Activated naive CD4-positive, alpha-beta T cell treated with anti-CD3 and anti-CD28 coated beads, Interleukin-2, amount 10 ng/mL, durations not matched to agents 7 days and 5 days (primary cell): Measurements from ENCODE around the gene ACSL1.

Source experiments
- CTCF ChIA-PET: fragments of 350-600 bp; sonication (Branson Sonifier 250); formaldehyde crosslinking; loops from one replicate; lab custom pipeline; 2021; ENCODE audit warnings: antibody characterized with exemption; lab: Charles Lee
- DNase-seq: peaks from one replicate; pipeline ENCODE4 v3.0.0-alpha.2; 2020
- H3K27ac Mint-ChIP-seq: one replicate; pipeline ENCODE4 v1.8.0; 2021; ENCODE audit warnings: mild to moderate bottlenecking, moderate library complexity, mixed read lengths
- H3K27me3 Mint-ChIP-seq: one replicate; pipeline ENCODE4 v1.8.0; 2021; ENCODE audit warnings: mild to moderate bottlenecking, mixed read lengths
- H3K36me3 Mint-ChIP-seq: one replicate; pipeline ENCODE4 v1.8.0; 2021; ENCODE audit warnings: mixed read lengths
- H3K4me1 Mint-ChIP-seq: one replicate; pipeline ENCODE4 v1.8.0; 2021; ENCODE audit warnings: mixed read lengths
- H3K4me3 Mint-ChIP-seq: one replicate; pipeline ENCODE4 v1.8.0; 2021; ENCODE audit warnings: mild to moderate bottlenecking, moderate library complexity, mixed read lengths
- H3K9me3 Mint-ChIP-seq: one replicate; pipeline ENCODE4 v1.8.0; 2021; ENCODE audit warnings: mixed read lengths

Gene ACSL1, protein sequence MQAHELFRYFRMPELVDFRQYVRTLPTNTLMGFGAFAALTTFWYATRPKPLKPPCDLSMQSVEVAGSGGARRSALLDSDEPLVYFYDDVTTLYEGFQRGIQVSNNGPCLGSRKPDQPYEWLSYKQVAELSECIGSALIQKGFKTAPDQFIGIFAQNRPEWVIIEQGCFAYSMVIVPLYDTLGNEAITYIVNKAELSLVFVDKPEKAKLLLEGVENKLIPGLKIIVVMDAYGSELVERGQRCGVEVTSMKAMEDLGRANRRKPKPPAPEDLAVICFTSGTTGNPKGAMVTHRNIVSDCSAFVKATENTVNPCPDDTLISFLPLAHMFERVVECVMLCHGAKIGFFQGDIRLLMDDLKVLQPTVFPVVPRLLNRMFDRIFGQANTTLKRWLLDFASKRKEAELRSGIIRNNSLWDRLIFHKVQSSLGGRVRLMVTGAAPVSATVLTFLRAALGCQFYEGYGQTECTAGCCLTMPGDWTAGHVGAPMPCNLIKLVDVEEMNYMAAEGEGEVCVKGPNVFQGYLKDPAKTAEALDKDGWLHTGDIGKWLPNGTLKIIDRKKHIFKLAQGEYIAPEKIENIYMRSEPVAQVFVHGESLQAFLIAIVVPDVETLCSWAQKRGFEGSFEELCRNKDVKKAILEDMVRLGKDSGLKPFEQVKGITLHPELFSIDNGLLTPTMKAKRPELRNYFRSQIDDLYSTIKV

DNA sequence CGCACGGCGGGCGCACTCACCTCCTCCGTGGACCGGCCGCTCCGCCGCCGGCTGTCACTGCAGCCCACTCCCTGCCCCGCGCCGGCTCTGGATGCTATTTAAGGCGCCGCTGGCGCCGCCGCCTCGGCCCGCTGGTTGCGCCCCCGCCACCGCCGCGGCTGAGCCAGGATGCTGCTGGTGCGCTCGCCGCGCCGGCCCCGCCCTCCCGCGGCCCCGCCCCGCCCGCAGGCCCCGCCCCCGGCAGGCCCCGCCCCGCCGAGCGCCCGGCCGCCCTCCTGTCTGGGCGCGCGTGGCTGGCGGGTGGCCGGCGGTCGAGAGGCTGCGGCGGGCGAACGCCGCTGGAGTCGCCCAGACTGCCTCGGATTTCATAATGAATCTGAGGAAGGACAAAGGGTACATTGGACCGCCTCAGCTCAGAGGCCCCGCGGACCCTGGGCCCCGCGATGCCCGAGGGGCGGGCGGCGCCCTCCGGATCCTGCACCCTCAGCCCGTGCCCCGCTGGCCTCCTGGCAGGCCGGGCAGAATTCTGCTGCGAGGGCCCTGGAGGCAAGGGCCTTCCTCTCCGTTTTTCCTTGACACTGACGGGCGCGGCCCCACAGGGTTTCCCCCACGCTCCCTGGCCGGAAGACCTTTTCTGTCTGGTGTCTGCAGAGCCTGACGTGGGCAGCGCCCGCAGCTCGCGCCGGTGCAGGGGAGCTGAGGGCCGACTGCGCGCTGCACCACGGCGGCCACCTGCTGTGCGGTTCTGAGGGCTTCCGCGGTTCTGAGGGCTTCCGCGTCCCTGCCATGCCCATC is at the start of gene ACSL1:
Gene ACSL1 (minus strand): TSS at position 73 of the 795 bp plus-strand sequence. CDS start 22,454 bp downstream, outside the sequence.
- CTCF ChIA-PET: interaction anchor here (1.5 kb wide), 1 partner anchor 8 kb away, joined by 4 read pairs; no protein-coding TSS in a partner anchor
- peak within 1 kb of the TSS; percentile 87 for H3K4me3 Mint-ChIP-seq
- peaks cover 37% of the 10 kb centered on the region for H3K4me1 Mint-ChIP-seq
- no peaks in the 10 kb centered on the region for H3K9me3 Mint-ChIP-seq
- peak; percentile 84 for DNase-seq
- H3K27ac Mint-ChIP-seq: peak within 1 kb of the TSS; percentile 77
- peaks cover 34% of the 10 kb centered on the region for H3K27me3 Mint-ChIP-seq
- no peaks in the 10 kb centered on the region for H3K36me3 Mint-ChIP-seq

DNA sequence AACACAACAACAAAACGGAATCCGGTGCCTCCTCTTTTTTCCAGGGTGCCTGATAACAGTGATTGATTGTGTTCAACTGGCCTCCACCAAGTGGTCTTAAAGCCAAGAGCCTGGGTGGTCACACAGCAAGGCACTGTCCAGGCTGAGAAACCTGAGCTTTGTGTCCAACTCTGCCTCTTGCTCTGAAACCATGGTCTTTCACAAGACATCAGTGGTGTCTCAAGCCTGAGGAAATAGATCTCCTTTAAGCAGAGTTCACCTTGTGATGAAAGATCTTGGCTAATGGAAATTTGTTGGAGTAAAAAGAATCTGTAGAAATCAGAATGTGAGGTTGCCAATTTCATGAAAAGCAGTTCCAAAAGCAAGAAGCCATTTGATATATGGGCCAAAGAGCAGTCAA is 47.3 kb upstream of the ACSL1 start:
- Mint-ChIP-seq H3K27me3 (peaks cover 4% of the 10 kb centered on the region), H3K4me1 (no peaks in the 10 kb centered on the region), H3K9me3 (no peaks in the 10 kb centered on the region), H3K36me3 (no peaks in the 10 kb centered on the region), H3K27ac (no peak overlapping the region), H3K4me3 (no peak overlapping the region)
- DNase-seq: no peak
- CTCF ChIA-PET: no interaction called here

DNA sequence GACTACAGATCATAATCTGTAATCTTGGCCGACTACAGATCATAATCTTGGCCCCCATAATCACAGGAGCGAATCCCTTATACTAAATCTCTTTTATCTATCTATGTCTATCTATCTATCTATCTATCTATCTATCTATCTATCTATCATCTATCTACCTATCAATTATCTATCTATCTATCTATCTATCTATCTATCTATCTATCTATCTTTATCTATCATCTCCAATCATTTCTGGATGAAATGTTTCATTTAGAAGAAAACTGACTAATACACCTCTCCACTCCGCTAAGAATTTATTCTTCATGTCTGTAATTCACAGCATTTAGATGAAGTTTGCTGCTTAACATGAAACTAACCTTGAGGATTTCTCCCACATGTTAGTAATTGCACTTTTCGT is 45.0 kb upstream of the ACSL1 start:
- no peak for DNase-seq
- CTCF ChIA-PET: no interaction called here
- Mint-ChIP-seq H3K4me1 (no peaks in the 10 kb centered on the region), H3K4me3 (no peak overlapping the region), H3K27me3 (peaks cover 14% of the 10 kb centered on the region), H3K27ac (no peak overlapping the region), H3K9me3 (no peaks in the 10 kb centered on the region), H3K36me3 (no peaks in the 10 kb centered on the region)

DNA sequence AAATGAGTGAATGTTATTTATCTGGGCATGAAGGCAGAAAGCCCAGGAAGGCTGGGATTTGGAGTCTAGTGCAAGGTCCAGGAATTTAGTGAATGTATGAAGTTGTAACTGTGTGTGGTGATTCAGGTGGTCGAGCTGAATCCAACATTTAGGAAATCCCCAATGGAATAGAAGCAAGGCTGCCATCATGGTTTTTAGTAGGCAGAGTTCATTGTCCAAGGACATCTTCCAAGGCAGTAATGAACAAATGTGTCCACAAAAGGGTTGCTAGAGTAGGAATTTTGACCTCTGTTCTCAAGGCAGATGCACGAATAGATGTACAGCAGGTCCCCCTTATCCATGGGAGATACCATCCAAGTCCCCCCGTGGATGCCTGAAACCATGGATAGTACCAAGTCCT is 42.9 kb upstream of the ACSL1 start:
- no peaks in the 10 kb centered on the region for H3K4me1 Mint-ChIP-seq
- H3K27me3 Mint-ChIP-seq: peaks cover 14% of the 10 kb centered on the region
- H3K4me3 Mint-ChIP-seq: no peak overlapping the region
- no peak overlapping the region for H3K27ac Mint-ChIP-seq
- no peaks in the 10 kb centered on the region for H3K36me3 Mint-ChIP-seq
- no peak for DNase-seq
- CTCF ChIA-PET: no interaction called here
- H3K9me3 Mint-ChIP-seq: no peaks in the 10 kb centered on the region

GRCh38 chr4:184863916-184864315 is 38.1 kb upstream of the ACSL1 start:
- DNase-seq: no peak
- no peak overlapping the region for H3K4me3 Mint-ChIP-seq
- no peaks in the 10 kb centered on the region for H3K36me3 Mint-ChIP-seq
- no peak overlapping the region for H3K27ac Mint-ChIP-seq
- H3K4me1 Mint-ChIP-seq: peaks cover 21% of the 10 kb centered on the region
- CTCF ChIA-PET: no interaction called here
- peaks cover 35% of the 10 kb centered on the region for H3K27me3 Mint-ChIP-seq
- no peaks in the 10 kb centered on the region for H3K9me3 Mint-ChIP-seq

- Mint-ChIP-seq H3K36me3 (no peaks in the 10 kb centered on the region), H3K27ac (no peak overlapping the region), H3K4me1 (peaks cover 23% of the 10 kb centered on the region), H3K9me3 (no peaks in the 10 kb centered on the region), H3K27me3 (peaks cover 24% of the 10 kb centered on the region), H3K4me3 (no peak overlapping the region)
- DNase-seq: no peak
- CTCF ChIA-PET: no interaction called here
Observed at GRCh38 chr4:184861047-184861446, 35.3 kb upstream of the ACSL1 start.

DNA sequence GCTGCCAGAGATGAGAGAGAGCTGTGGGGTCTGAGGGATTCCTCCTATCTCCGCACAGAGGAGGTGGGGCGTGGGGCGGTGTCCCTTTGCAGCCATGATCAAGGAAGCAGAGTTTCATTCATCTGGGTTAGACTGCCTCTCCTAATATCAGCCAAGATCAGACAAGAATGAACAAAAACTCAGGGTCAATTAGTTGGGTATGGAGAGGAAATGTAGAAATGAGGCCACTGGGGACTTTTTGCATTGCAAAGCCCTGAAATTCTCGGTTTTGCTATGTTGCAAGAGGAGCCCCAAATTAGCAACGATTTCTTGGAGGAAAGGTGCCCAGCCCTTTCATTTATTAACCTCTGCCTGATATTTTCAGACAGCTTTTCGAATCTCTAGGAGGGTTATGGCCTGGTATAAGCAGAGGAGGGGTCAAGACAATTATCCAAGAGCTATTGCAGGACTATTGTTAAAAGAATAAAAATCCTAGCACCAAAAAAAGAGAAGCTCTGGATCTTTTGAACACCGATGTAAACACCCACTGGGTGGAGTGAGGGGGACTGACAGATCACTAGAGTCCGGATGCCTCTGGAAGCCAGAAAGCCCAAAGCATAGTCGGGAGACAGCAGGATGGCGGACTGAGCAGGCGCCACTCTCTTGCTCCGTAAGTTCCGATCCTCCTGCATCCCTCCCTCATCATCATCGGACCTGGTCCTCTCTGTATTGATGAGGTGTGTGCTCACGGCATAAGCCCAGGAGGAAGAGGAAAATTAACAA is 34.4 kb upstream of the ACSL1 start:
- Mint-ChIP-seq H3K27ac (no peak overlapping the region), H3K36me3 (no peaks in the 10 kb centered on the region), H3K4me1 (peaks cover 27% of the 10 kb centered on the region), H3K4me3 (no peak overlapping the region), H3K9me3 (no peaks in the 10 kb centered on the region), H3K27me3 (peaks cover 24% of the 10 kb centered on the region)
- CTCF ChIA-PET: interaction anchor here (0.9 to 1.2 kb wide), 2 partner anchors 15 to 24 kb away, joined by 3 read pairs; no protein-coding TSS in a partner anchor
- no peak for DNase-seq

- H3K4me1 Mint-ChIP-seq: peaks cover 37% of the 10 kb centered on the region
- no peak overlapping the region for H3K27ac Mint-ChIP-seq
- DNase-seq: no peak
- no peaks in the 10 kb centered on the region for H3K9me3 Mint-ChIP-seq
- H3K4me3 Mint-ChIP-seq: no peak overlapping the region
- peaks cover 14% of the 10 kb centered on the region for H3K27me3 Mint-ChIP-seq
- no peaks in the 10 kb centered on the region for H3K36me3 Mint-ChIP-seq
- CTCF ChIA-PET: interaction anchor here (0.8 kb wide), 1 partner anchor 123 kb away, joined by 3 read pairs; the partner anchor contains the start of gene CENPU
Observed at GRCh38 chr4:184857441-184858121, 31.8 kb upstream of the ACSL1 start.

DNA sequence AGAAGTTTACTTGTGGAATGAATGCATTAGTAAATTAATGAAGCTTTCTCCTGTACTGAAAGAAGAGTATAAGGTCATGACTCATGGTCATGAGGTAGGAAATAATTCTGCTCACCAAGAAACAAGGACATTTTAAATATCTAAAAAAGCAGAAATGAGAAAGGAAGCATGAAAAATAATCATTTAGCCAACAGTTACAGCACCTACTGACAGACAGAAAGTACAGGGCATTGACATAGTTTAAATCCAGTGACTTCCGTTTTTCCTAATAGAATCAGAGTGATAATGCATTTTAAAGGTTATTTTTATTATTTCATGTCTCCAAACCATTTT is 30.5 kb upstream of the ACSL1 start:
- H3K9me3 Mint-ChIP-seq: no peaks in the 10 kb centered on the region
- peaks cover 10% of the 10 kb centered on the region for H3K27me3 Mint-ChIP-seq
- DNase-seq: no peak
- CTCF ChIA-PET: no interaction called here
- H3K4me3 Mint-ChIP-seq: no peak overlapping the region
- H3K27ac Mint-ChIP-seq: no peak overlapping the region
- no peaks in the 10 kb centered on the region for H3K36me3 Mint-ChIP-seq
- peaks cover 32% of the 10 kb centered on the region for H3K4me1 Mint-ChIP-seq

DNA sequence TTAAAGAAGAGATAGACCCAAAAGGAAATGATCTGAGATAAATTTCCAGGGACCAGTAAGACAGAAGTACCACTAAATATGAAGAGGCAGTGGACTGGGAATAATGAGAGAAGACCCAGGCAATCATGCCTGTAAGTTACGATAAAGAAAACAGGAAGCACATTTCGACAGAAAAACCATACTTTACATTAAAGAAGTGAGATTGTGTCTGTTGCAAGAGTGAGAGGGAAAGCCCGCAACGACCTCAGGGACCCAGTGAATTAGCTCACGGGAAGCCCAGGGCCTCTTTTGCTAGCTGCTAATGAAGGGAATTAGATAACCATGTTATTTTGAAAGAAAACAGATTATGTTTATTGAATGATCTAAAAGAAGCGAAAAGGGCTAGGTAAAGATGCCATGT is 28.9 kb upstream of the ACSL1 start:
- Mint-ChIP-seq H3K9me3 (no peaks in the 10 kb centered on the region), H3K27ac (peak overlapping the region; percentile 21), H3K36me3 (no peaks in the 10 kb centered on the region), H3K27me3 (peaks cover 5% of the 10 kb centered on the region), H3K4me3 (no peak overlapping the region), H3K4me1 (peaks cover 17% of the 10 kb centered on the region)
- DNase-seq: no peak
- CTCF ChIA-PET: no interaction called here

- Mint-ChIP-seq H3K9me3 (no peaks in the 10 kb centered on the region), H3K4me3 (no peak overlapping the region), H3K27me3 (peaks cover 7% of the 10 kb centered on the region), H3K27ac (no peak overlapping the region), H3K4me1 (peaks cover 17% of the 10 kb centered on the region), H3K36me3 (no peaks in the 10 kb centered on the region)
- CTCF ChIA-PET: interaction anchor here (0.5 kb wide), 1 partner anchor 15 kb away, joined by 3 read pairs; no protein-coding TSS in a partner anchor
- DNase-seq: no peak
Observed at GRCh38 chr4:184853436-184853835, 27.7 kb upstream of the ACSL1 start.

DNA sequence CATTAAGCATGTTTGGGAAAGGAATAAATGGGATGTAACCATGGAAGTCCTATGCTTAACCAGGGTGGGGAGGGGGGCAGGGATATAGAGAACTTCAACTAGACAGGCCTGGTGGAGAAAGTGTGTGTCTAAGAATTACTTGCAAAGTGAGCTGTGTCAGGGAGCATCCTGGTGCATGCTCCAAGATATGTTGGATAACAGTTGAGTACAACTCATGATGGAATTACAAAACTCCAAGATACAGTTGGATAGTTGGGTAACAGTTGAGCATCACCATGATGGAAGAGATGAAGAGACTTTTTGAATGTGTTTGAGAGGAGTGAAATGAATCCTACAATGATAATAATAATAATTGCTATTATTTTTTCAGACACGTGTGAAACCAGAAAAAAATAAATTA is 26.1 kb upstream of the ACSL1 start:
- no peaks in the 10 kb centered on the region for H3K36me3 Mint-ChIP-seq
- H3K27ac Mint-ChIP-seq: no peak overlapping the region
- CTCF ChIA-PET: no interaction called here
- peaks cover 17% of the 10 kb centered on the region for H3K4me1 Mint-ChIP-seq
- no peak overlapping the region for H3K4me3 Mint-ChIP-seq
- DNase-seq: no peak
- peaks cover 14% of the 10 kb centered on the region for H3K27me3 Mint-ChIP-seq
- H3K9me3 Mint-ChIP-seq: no peaks in the 10 kb centered on the region

DNA sequence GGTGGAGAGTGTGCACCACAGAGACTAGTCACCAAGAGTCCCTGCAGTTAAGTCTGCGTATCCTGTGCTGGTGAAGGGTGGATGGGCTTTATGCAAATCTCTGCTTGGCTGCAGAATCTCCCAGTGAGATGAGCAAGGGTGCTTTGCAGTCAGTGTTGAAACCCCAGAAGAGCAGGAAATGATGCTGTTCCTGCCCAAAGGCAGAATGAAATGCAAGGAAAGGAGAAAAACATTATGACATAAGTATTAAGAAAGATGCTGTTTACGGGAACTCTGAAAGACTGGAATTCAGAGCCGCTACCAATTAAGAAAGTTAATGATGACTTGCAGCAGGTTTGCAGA is 25.4 kb upstream of the ACSL1 start:
- peaks cover 17% of the 10 kb centered on the region for H3K27me3 Mint-ChIP-seq
- no peak overlapping the region for H3K4me3 Mint-ChIP-seq
- H3K36me3 Mint-ChIP-seq: no peaks in the 10 kb centered on the region
- peak; percentile 36 for DNase-seq
- no peaks in the 10 kb centered on the region for H3K9me3 Mint-ChIP-seq
- peaks cover 16% of the 10 kb centered on the region for H3K4me1 Mint-ChIP-seq
- CTCF ChIA-PET: no interaction called here
- no peak overlapping the region for H3K27ac Mint-ChIP-seq
